ENCODE results near the gene PDE10A. TPM values are rescaled to one million over a fixed set of nuclear protein-coding genes. Genes with fewer than 3 reads are reported as not detected.

PDE10A gene
- total RNA-seq, 1 experiment from 2014 or later, result 3.1 TPM

DNA sequence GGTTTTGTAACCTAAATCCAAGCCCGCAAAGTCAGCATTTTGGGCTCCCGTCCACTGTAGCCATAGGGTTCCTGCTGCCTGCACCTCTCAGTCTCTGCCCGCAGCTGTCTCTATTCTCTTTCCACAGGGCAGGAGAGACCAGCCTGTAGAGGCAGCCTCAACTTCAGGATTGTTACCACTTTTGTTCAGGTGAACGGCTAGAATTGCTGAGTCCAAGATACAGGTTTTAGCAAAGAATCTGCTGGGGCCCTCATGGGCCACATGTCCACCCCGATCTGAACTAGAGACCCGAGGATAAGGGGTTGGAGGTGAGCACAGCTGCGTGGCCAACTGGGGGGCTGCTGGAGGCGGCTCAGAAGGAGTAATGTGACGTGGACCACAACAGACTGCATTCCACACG is 215.9 kb downstream of the PDE10A start (continued):
- TF ChIP-seq CREB1 (CRISPR knock-in tag; IDR thresholded peaks at IDR 0.05), result no peak
- TF ChIP-seq HMGA2 (CRISPR knock-in tag; IDR thresholded peaks at IDR 0.05), result no peak

DNA sequence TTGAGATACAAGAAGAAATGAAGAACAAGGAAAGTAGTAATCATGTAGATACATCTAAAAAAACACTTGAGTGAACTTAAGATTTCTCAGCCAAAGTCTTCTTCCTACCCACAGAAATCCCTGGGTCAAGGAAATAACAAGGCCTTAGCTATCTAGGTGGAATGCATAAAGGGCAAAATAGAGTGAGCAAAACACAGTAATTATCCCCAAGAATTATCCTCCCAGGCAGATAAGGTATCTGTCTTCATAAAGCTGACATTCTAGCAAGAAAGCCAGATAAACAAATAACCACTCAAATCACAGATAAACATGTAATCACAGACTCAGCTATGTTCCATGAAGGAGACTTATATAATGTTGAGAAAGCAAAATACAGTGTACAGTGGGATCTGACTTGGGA is 216.7 kb downstream of the PDE10A start:
- H3K27ac Mint-ChIP-seq, result no peak overlapping the region
- ChIA-PET CTCF (no interaction called here), POLR2A (no interaction called here)
- no peaks in the 10 kb centered on the region for H3K27me3 Mint-ChIP-seq (ENCODE audit: low read depth)
- no peak for ATAC-seq
- H3K36me3 Mint-ChIP-seq, result peaks cover 18% of the 10 kb centered on the region
- DNase-seq (ENCODE audit: low spot score), result no peak
- peaks cover 3% of the 10 kb centered on the region; the same call in 1 of the 2 replicates for H3K4me1 Mint-ChIP-seq
- TF ChIP-seq, protein P1, sequence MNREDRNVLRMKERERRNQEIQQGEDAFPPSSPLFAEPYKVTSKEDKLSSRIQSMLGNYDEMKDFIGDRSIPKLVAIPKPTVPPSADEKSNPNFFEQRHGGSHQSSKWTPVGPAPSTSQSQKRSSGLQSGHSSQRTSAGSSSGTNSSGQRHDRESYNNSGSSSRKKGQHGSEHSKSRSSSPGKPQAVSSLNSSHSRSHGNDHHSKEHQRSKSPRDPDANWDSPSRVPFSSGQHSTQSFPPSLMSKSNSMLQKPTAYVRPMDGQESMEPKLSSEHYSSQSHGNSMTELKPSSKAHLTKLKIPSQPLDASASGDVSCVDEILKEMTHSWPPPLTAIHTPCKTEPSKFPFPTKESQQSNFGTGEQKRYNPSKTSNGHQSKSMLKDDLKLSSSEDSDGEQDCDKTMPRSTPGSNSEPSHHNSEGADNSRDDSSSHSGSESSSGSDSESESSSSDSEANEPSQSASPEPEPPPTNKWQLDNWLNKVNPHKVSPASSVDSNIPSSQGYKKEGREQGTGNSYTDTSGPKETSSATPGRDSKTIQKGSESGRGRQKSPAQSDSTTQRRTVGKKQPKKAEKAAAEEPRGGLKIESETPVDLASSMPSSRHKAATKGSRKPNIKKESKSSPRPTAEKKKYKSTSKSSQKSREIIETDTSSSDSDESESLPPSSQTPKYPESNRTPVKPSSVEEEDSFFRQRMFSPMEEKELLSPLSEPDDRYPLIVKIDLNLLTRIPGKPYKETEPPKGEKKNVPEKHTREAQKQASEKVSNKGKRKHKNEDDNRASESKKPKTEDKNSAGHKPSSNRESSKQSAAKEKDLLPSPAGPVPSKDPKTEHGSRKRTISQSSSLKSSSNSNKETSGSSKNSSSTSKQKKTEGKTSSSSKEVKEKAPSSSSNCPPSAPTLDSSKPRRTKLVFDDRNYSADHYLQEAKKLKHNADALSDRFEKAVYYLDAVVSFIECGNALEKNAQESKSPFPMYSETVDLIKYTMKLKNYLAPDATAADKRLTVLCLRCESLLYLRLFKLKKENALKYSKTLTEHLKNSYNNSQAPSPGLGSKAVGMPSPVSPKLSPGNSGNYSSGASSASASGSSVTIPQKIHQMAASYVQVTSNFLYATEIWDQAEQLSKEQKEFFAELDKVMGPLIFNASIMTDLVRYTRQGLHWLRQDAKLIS (CRISPR knock-in tag; IDR thresholded peaks at IDR 0.05; ENCODE audit: borderline replicate concordance), result no peak
- no peak for TF ChIP-seq NFATC4 (CRISPR knock-in tag; IDR thresholded peaks at IDR 0.05)
- no peak for TF ChIP-seq GRHL2 (CRISPR knock-in tag; IDR thresholded peaks at IDR 0.05; ENCODE audit: insufficient replicate concordance, severe bottlenecking)
- TF ChIP-seq FOXK1 (CRISPR knock-in tag; IDR thresholded peaks at IDR 0.05), result no peak
- no peak for TF ChIP-seq CBFB (CRISPR knock-in tag; IDR thresholded peaks at IDR 0.05; ENCODE audit: low read depth)
- no peak for TF ChIP-seq GTF2I (CRISPR knock-in tag; conservative IDR thresholded peaks at IDR 0.05)
- TF ChIP-seq SOX15 (CRISPR knock-in tag; IDR thresholded peaks at IDR 0.05), result no peak
- TF ChIP-seq OVOL2 (CRISPR knock-in tag; IDR thresholded peaks at IDR 0.05; ENCODE audit: borderline replicate concordance), result no peak
- no peak for TF ChIP-seq NR3C1 (CRISPR knock-in tag; conservative IDR thresholded peaks at IDR 0.05; ENCODE audit: low read depth)
- TF ChIP-seq, protein P2, sequence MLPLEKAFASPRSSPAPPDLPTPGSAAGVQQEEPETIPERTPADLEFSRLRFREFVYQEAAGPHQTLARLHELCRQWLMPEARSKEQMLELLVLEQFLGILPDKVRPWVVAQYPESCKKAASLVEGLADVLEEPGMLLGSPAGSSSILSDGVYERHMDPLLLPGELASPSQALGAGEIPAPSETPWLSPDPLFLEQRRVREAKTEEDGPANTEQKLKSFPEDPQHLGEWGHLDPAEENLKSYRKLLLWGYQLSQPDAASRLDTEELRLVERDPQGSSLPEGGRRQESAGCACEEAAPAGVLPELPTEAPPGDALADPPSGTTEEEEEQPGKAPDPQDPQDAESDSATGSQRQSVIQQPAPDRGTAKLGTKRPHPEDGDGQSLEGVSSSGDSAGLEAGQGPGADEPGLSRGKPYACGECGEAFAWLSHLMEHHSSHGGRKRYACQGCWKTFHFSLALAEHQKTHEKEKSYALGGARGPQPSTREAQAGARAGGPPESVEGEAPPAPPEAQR (CRISPR knock-in tag; IDR thresholded peaks at IDR 0.05), result no peak
- TF ChIP-seq ELF4 (CRISPR knock-in tag; IDR thresholded peaks at IDR 0.05; ENCODE audit: low read depth), result no peak
- TF ChIP-seq NFE2L1 (CRISPR knock-in tag; IDR thresholded peaks at IDR 0.05), result no peak
- no peak for TF ChIP-seq IRF2 (CRISPR knock-in tag; IDR thresholded peaks at IDR 0.05; ENCODE audit: borderline replicate concordance, low read depth)
- no peak for TF ChIP-seq ZNF512 (CRISPR knock-in tag; IDR thresholded peaks at IDR 0.05; ENCODE audit: borderline replicate concordance)
- TF ChIP-seq ZNF317 (CRISPR knock-in tag; IDR thresholded peaks at IDR 0.05; ENCODE audit: borderline replicate concordance, low read depth), result no peak
- H3K9me3 Mint-ChIP-seq, result peaks cover 15% of the 10 kb centered on the region
- H3K4me3 Mint-ChIP-seq, result no peak overlapping the region

- Mint-ChIP-seq H3K36me3 (peaks cover 18% of the 10 kb centered on the region), H3K27ac (no peak overlapping the region), H3K4me3 (no peak overlapping the region), H3K9me3 (peaks cover 15% of the 10 kb centered on the region), H3K27me3 (ENCODE audit: low read depth) (no peaks in the 10 kb centered on the region), H3K4me1 (no peaks in the 10 kb centered on the region; the same call in 1 of the 2 replicates)
- no peak for DNase-seq (ENCODE audit: low spot score)
- ATAC-seq, result no peak
- ChIA-PET POLR2A (no interaction called here), CTCF (no interaction called here)
- TF ChIP-seq GABPB1 (CRISPR knock-in tag; IDR thresholded peaks at IDR 0.05) (no peak), NFE2L1 (CRISPR knock-in tag; IDR thresholded peaks at IDR 0.05) (no peak), PRRX2 (CRISPR knock-in tag; IDR thresholded peaks at IDR 0.05) (no peak)
- TF ChIP-seq, protein P3, sequence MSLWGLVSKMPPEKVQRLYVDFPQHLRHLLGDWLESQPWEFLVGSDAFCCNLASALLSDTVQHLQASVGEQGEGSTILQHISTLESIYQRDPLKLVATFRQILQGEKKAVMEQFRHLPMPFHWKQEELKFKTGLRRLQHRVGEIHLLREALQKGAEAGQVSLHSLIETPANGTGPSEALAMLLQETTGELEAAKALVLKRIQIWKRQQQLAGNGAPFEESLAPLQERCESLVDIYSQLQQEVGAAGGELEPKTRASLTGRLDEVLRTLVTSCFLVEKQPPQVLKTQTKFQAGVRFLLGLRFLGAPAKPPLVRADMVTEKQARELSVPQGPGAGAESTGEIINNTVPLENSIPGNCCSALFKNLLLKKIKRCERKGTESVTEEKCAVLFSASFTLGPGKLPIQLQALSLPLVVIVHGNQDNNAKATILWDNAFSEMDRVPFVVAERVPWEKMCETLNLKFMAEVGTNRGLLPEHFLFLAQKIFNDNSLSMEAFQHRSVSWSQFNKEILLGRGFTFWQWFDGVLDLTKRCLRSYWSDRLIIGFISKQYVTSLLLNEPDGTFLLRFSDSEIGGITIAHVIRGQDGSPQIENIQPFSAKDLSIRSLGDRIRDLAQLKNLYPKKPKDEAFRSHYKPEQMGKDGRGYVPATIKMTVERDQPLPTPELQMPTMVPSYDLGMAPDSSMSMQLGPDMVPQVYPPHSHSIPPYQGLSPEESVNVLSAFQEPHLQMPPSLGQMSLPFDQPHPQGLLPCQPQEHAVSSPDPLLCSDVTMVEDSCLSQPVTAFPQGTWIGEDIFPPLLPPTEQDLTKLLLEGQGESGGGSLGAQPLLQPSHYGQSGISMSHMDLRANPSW (CRISPR knock-in tag; conservative IDR thresholded peaks at IDR 0.05; ENCODE audit: low read depth), result no peak
These were observed 219.6 kb downstream of the PDE10A start for GRCh38 chr6:165443462-165443861.

Data from WTC11 (cell line).